HepG2 (cell line): ENCODE measurements around the gene CCDC183. TPM values are rescaled to one million over a fixed set of nuclear protein-coding genes. Genes with fewer than 3 reads are reported as not detected.
A peak's percentile ranks its signal among the peaks of the same experiment; 100 is the strongest.

ENCODE experiments used
- BHLHE40 ChIP-seq: IDR thresholded peaks from 2 replicates; pipeline ENCODE4 v1.6.1; 2011; ENCODE audit warnings: low read length, improper control_type of control experiment
- BRCA1 ChIP-seq: sonication (generic); formaldehyde crosslinking; IDR thresholded peaks from 2 replicates; pipeline ENCODE4 v1.4.0; 2020; ENCODE audit warnings: missing genetic modification reagents
- GATAD2A ChIP-seq: IDR thresholded peaks from 2 replicates; pipeline ENCODE4 v1.6.1; 2016
- HNRNPL ChIP-seq: fragments of 200-400 bp; formaldehyde crosslinking; IDR thresholded peaks from 2 replicates; pipeline ENCODE4 v1.6.1; 2017; ENCODE audit warnings: mild to moderate bottlenecking, low read depth, low read length
- IKZF1 ChIP-seq: fragments of 450-650 bp; IDR thresholded peaks from 2 replicates; pipeline ENCODE4 v1.7.1; 2016
- IRX3 ChIP-seq: sonication (generic); formaldehyde crosslinking; IDR thresholded peaks from 2 replicates; pipeline ENCODE4 v1.8.1; 2023; ENCODE audit warnings: mild to moderate bottlenecking, low read depth, missing genetic modification reagents, borderline replicate concordance
- MATR3 ChIP-seq: sonication (generic); formaldehyde crosslinking; IDR thresholded peaks from 2 replicates; pipeline ENCODE4 v1.4.0; 2020; ENCODE audit warnings: missing genetic modification reagents
- MIXL1 ChIP-seq: IDR thresholded peaks from 2 replicates; pipeline ENCODE4 v1.6.1; 2016
- NR2F2 ChIP-seq: IDR thresholded peaks from 2 replicates; pipeline ENCODE4 v1.6.1; 2012; ENCODE audit warnings: low read depth, inconsistent platforms, borderline replicate concordance
- RFX3 ChIP-seq: IDR thresholded peaks from 2 replicates; pipeline ENCODE4 v1.6.1; 2016; ENCODE audit warnings: missing biosample characterization, missing genetic modification reagents
- SSRP1 ChIP-seq: IDR thresholded peaks from 2 replicates; pipeline ENCODE4 v1.6.1; 2016; ENCODE audit warnings: control low read depth
- ZBTB1 ChIP-seq: sonication (generic); formaldehyde crosslinking; IDR thresholded peaks from 2 replicates; pipeline ENCODE4 v1.4.0; 2020; ENCODE audit warnings: missing genetic modification reagents, borderline replicate concordance
- ZBTB7B ChIP-seq: sonication (generic); formaldehyde crosslinking; IDR thresholded peaks from 2 replicates; pipeline ENCODE4 v1.4.0; 2020; ENCODE audit warnings: missing genetic modification reagents
- ZFP36L2 ChIP-seq: sonication (generic); formaldehyde crosslinking; IDR thresholded peaks from 2 replicates; pipeline ENCODE4 v1.4.0; 2020; ENCODE audit warnings: missing genetic modification reagents
- ZFP82 ChIP-seq: sonication (generic); formaldehyde crosslinking; IDR thresholded peaks from 2 replicates; pipeline ENCODE4 v1.5.1; 2020; ENCODE audit warnings: mild to moderate bottlenecking, missing genetic modification reagents, borderline replicate concordance
- ZNF761 ChIP-seq: sonication (generic); formaldehyde crosslinking; conservative IDR thresholded peaks from 2 replicates; pipeline ENCODE4 v1.4.0; 2020; ENCODE audit warnings: mild to moderate bottlenecking, missing genetic modification reagents
- ZNF883 ChIP-seq: sonication (generic); formaldehyde crosslinking; IDR thresholded peaks from 2 replicates; pipeline ENCODE4 v1.5.1; 2020; ENCODE audit warnings: mild to moderate bottlenecking, missing genetic modification reagents; ENCODE audit errors: not compliant biosample characterization
- polyA plus RNA-seq, 8 experiments: library from polyadenylated mRNA; depleted of rRNA in 3 of 8; stranded (reverse) in 7 of 8; unstranded in 1 of 8; fragments of >200 nt; fragmentation: Illumina TruSeq in 4 of 8; extraction: Trizol in 4 of 8; gene quantifications; 2 replicates each; pipeline versions ENCODE4 v1.2.1 to v1.2.3, GENCODE V29; 2011 to 2016; ENCODE audit warnings: low read depth in 4 of 8, missing spikeins in 1 of 8, mixed read lengths in 1 of 8; ENCODE audit not compliant: insufficient read depth in 1 of 8
- total RNA-seq, 5 experiments: library from RNA; depleted of rRNA; stranded (reverse); fragments of >200 nt; fragmentation: Illumina TruSeq; extraction: Trizol; gene quantifications; 2 replicates each; pipeline ENCODE4 v1.2.3, GENCODE V29; 2016; ENCODE audit warnings: low read depth in 1 of 5
- TF ChIP-seq, protein P1 (sequence below): sonication (generic); formaldehyde crosslinking; IDR thresholded peaks from 2 replicates; pipeline ENCODE4 v1.4.0; 2020; ENCODE audit warnings: missing genetic modification reagents
- TF ChIP-seq, protein P2 (sequence below): sonication (generic); formaldehyde crosslinking; conservative IDR thresholded peaks from 2 replicates; pipeline ENCODE4 v1.4.0; 2020; ENCODE audit warnings: missing genetic modification reagents
- TF ChIP-seq, protein P3 (sequence below): sonication (generic); formaldehyde crosslinking; IDR thresholded peaks from 2 replicates; pipeline ENCODE4 v1.4.0; 2020; ENCODE audit warnings: missing genetic modification reagents
- TF ChIP-seq, protein P4 (sequence below), 2 experiments: sonication (generic) in 1 of 2; formaldehyde crosslinking in 1 of 2; IDR thresholded peaks; 2 replicates each; pipeline versions ENCODE4 v1.5.1 to v1.6.1; 2011 to 2020; ENCODE audit warnings: borderline replicate concordance in 1 of 2, low read depth in 1 of 2, low read length in 1 of 2, mild to moderate bottlenecking in 1 of 2, missing genetic modification reagents in 1 of 2, moderate library complexity in 1 of 2
- TF ChIP-seq, protein P5 (sequence below): IDR thresholded peaks from 2 replicates; pipeline ENCODE4 v1.6.1; 2016; ENCODE audit warnings: missing compliant biosample characterization, missing genetic modification reagents, borderline replicate concordance

Gene CCDC183
- total and polyA plus RNA-seq, 2 of the 13 experiments (the other 11 are each of a cell fraction or from before 2014, with no cell fraction given), result 5.0 to 66.4 TPM

- TF ChIP-seq, protein P1, sequence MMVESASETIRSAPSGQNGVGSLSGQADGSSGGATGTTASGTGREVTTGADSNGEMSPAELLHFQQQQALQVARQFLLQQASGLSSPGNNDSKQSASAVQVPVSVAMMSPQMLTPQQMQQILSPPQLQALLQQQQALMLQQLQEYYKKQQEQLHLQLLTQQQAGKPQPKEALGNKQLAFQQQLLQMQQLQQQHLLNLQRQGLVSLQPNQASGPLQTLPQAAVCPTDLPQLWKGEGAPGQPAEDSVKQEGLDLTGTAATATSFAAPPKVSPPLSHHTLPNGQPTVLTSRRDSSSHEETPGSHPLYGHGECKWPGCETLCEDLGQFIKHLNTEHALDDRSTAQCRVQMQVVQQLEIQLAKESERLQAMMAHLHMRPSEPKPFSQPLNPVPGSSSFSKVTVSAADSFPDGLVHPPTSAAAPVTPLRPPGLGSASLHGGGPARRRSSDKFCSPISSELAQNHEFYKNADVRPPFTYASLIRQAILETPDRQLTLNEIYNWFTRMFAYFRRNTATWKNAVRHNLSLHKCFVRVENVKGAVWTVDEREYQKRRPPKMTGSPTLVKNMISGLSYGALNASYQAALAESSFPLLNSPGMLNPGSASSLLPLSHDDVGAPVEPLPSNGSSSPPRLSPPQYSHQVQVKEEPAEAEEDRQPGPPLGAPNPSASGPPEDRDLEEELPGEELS (CRISPR knock-in tag), result no peak
- TF ChIP-seq, protein P2, sequence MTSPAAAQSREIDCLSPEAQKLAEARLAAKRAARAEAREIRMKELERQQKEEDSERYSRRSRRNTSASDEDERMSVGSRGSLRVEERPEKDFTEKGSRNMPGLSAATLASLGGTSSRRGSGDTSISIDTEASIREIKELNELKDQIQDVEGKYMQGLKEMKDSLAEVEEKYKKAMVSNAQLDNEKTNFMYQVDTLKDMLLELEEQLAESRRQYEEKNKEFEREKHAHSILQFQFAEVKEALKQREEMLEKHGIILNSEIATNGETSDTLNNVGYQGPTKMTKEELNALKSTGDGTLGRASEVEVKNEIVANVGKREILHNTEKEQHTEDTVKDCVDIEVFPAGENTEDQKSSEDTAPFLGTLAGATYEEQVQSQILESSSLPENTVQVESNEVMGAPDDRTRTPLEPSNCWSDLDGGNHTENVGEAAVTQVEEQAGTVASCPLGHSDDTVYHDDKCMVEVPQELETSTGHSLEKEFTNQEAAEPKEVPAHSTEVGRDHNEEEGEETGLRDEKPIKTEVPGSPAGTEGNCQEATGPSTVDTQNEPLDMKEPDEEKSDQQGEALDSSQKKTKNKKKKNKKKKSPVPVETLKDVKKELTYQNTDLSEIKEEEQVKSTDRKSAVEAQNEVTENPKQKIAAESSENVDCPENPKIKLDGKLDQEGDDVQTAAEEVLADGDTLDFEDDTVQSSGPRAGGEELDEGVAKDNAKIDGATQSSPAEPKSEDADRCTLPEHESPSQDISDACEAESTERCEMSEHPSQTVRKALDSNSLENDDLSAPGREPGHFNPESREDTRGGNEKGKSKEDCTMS (CRISPR knock-in tag), result no peak
- TF ChIP-seq ZNF883, result no peak
- peak; percentile 16; the same call in 1 of the 2 replicates for TF ChIP-seq ZNF761 (CRISPR knock-in tag)
- no peak for TF ChIP-seq IKZF1
- no peak for TF ChIP-seq ZBTB1
- no peak for TF ChIP-seq ZFP82 (CRISPR knock-in tag)
- TF ChIP-seq GATAD2A (CRISPR knock-in tag), result no peak
- no peak for TF ChIP-seq SSRP1
- TF ChIP-seq, protein P3, sequence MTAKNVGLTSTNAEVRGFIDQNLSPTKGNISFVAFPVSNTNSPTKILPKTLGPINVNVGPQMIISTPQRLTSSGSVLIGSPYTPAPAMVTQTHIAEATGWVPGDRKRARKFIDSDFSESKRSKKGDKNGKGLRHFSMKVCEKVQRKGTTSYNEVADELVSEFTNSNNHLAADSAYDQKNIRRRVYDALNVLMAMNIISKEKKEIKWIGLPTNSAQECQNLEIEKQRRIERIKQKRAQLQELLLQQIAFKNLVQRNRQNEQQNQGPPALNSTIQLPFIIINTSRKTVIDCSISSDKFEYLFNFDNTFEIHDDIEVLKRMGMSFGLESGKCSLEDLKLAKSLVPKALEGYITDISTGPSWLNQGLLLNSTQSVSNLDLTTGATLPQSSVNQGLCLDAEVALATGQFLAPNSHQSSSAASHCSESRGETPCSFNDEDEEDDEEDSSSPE (CRISPR knock-in tag), result peak; percentile 51
- no peak for TF ChIP-seq BHLHE40
- TF ChIP-seq RFX3, result no peak
- no peak for TF ChIP-seq ZBTB7B (CRISPR knock-in tag)
- TF ChIP-seq, protein P4, sequence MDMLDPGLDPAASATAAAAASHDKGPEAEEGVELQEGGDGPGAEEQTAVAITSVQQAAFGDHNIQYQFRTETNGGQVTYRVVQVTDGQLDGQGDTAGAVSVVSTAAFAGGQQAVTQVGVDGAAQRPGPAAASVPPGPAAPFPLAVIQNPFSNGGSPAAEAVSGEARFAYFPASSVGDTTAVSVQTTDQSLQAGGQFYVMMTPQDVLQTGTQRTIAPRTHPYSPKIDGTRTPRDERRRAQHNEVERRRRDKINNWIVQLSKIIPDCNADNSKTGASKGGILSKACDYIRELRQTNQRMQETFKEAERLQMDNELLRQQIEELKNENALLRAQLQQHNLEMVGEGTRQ (IDR thresholded peaks at IDR 0.05; ENCODE audit: low read depth, low read length), result no peak
- TF ChIP-seq, protein P4 (CRISPR knock-in tag; IDR thresholded peaks at IDR 0.05; ENCODE audit: borderline replicate concordance), result no peak
- no peak for TF ChIP-seq BRCA1 (CRISPR knock-in tag)
- TF ChIP-seq, protein P5, sequence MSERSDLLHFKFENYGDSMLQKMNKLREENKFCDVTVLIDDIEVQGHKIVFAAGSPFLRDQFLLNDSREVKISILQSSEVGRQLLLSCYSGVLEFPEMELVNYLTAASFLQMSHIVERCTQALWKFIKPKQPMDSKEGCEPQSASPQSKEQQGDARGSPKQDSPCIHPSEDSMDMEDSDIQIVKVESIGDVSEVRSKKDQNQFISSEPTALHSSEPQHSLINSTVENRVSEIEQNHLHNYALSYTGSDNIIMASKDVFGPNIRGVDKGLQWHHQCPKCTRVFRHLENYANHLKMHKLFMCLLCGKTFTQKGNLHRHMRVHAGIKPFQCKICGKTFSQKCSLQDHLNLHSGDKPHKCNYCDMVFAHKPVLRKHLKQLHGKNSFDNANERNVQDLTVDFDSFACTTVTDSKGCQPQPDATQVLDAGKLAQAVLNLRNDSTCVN, result no peak
- no peak for TF ChIP-seq HNRNPL
- no peak for TF ChIP-seq NR2F2
- TF ChIP-seq IRX3 (CRISPR knock-in tag), result no peak
- no peak for TF ChIP-seq MATR3 (CRISPR knock-in tag)
- TF ChIP-seq ZFP36L2, result no peak
- TF ChIP-seq MIXL1, result peak; percentile 48; the same call in 1 of the 2 replicates
Measured at GRCh38 chr9:136793086-136793946, 2.8 kb upstream of the CCDC183 start (continued).
